Mucosa of stomach (tissue), 1 donor: ENCODE data around the gene STK32C.
"Not testable (repeated sequence)": the region's sequence is repeated elsewhere in the genome, so short reads cannot be mapped to it uniquely, and the experiment has no call there.

Source experiments
- H3K27me3 ChIP-seq: one replicate; pipeline ENCODE4 v1.7.0; 2013; ENCODE audit warnings: mild to moderate bottlenecking, low read length; ENCODE audit not compliant: control insufficient read depth, insufficient read depth
- H3K36me3 ChIP-seq: one replicate; pipeline ENCODE4 v1.7.0; 2013; ENCODE audit warnings: low read length; ENCODE audit not compliant: control insufficient read depth, insufficient read depth
- H3K4me1 ChIP-seq: one replicate; pipeline ENCODE4 v1.7.0; 2013; ENCODE audit warnings: mild to moderate bottlenecking, low read length; ENCODE audit not compliant: control insufficient read depth, insufficient read depth
- H3K4me3 ChIP-seq: one replicate; pipeline ENCODE4 v1.7.0; 2013; ENCODE audit warnings: low read length
- H3K9ac ChIP-seq: one replicate; pipeline ENCODE4 v1.7.0; 2013; ENCODE audit warnings: mild to moderate bottlenecking, low read length, moderate library complexity
- H3K9me3 ChIP-seq: one replicate; pipeline ENCODE4 v1.7.0; 2013; ENCODE audit warnings: mild to moderate bottlenecking, low read length, moderate library complexity; ENCODE audit not compliant: control insufficient read depth
- donor health status: Pancreatic carcinoma.

STK32C gene

GRCh38 chr10:132347931-132348267, 40.1 kb upstream of the STK32C start:
- Histone ChIP-seq H3K36me3 (no peaks in the 10 kb centered on the region), H3K4me1 (no peaks in the 10 kb centered on the region), H3K27me3 (no peaks in the 10 kb centered on the region), H3K9me3 (no peaks in the 10 kb centered on the region), H3K4me3 (no peak overlapping the region), H3K9ac (no peak overlapping the region)

DNA sequence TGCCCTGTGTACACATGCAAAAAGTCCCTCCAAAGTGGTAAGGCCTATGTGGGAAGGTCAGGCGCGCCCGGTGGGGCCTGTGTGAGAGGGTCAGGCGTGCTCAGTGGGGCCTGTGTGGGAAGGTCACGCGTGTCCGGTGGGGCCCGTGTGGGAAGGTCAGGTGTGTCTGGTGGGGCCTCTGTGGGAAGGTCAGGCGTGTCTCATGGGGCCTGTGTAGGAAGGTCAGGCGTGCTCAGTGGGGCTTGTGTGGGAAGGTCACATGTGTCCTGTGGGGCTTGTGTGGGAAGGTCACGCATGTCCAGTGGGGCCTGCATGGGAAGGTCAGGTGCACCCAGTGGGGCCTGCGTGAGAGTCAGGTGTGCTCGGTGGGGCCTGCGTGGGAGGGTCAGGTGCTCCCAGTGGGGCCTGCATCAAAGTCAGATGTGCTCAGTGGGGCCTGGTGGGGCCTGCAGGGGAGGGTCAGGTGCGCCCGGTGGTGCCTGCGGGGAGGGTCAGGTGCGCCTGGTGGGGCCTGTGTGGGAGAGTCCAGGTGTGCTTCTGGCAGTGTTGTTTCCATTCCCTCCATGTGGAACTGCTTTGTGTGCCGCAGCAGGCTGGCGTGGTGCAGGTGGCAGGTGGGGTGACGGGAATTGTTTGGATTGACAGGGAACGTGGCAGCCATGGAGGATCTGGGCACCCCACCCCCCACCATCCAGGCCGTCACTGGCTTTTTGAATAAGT, 39.6 kb upstream of the STK32C start:
- Histone ChIP-seq H3K4me1 (no peaks in the 10 kb centered on the region), H3K9ac (no peak overlapping the region), H3K36me3 (no peaks in the 10 kb centered on the region), H3K27me3 (no peaks in the 10 kb centered on the region), H3K9me3 (no peaks in the 10 kb centered on the region), H3K4me3 (no peak overlapping the region)

- Histone ChIP-seq H3K4me3 (no peak overlapping the region), H3K4me1 (no peaks in the 10 kb centered on the region), H3K27me3 (no peaks in the 10 kb centered on the region), H3K36me3 (no peaks in the 10 kb centered on the region), H3K9ac (no peak overlapping the region), H3K9me3 (no peaks in the 10 kb centered on the region)
Observed at GRCh38 chr10:132346806-132347205, 39.1 kb upstream of the STK32C start.

DNA sequence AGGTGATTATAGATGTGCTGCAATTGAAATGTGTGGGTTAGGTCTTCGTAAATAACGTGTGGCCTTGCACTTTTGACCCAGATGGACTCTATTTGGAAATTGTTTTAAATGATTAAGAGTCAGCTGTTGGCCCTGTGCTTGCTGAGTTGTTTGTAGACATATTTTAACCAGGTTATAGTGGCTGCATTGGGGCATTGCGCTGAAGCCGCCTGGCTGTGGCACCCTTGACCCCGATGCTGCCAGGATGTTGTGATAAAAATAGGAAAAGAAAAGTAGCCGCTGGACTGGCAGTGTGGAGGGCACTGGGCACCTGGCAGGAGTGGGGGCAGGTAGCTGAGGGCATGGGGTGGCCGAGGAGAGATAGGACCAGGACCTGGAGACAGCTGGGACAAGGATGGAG, 37.6 kb upstream of the STK32C start:
- no peaks in the 10 kb centered on the region for H3K27me3 ChIP-seq
- H3K9me3 ChIP-seq = no peaks in the 10 kb centered on the region
- H3K4me1 ChIP-seq = no peaks in the 10 kb centered on the region
- no peak overlapping the region for H3K4me3 ChIP-seq
- H3K9ac ChIP-seq = no peak overlapping the region
- H3K36me3 ChIP-seq = no peaks in the 10 kb centered on the region

- H3K9ac ChIP-seq = no peak overlapping the region
- H3K36me3 ChIP-seq = peaks cover under 1% of the 10 kb centered on the region
- no peaks in the 10 kb centered on the region for H3K27me3 ChIP-seq
- no peaks in the 10 kb centered on the region for H3K9me3 ChIP-seq
- H3K4me3 ChIP-seq = no peak overlapping the region
- H3K4me1 ChIP-seq = no peaks in the 10 kb centered on the region
Observed at GRCh38 chr10:132344386-132344785, 36.6 kb upstream of the STK32C start.

DNA sequence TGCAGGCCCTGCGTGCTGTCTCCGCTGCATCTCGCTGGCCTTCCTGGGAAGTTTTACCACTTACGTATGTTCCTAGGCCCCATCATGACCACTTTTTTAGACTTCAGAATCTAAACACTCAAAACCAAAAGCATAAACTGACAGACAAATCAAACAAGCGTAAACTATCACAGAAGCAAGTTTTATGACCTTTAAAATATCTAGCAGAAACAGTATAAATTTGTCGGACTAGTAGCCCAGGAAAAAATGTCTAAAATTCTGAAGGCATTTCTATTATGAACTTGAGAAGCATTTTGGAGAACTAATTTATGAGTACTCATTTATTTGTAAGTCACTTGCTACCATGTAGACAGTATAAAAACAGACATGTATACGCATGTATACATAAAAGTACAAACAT, 34.8 kb upstream of the STK32C start:
- H3K4me1 ChIP-seq = no peaks in the 10 kb centered on the region
- H3K9ac ChIP-seq = no peak overlapping the region
- H3K9me3 ChIP-seq = no peaks in the 10 kb centered on the region
- H3K36me3 ChIP-seq = peaks cover 5% of the 10 kb centered on the region
- H3K27me3 ChIP-seq = no peaks in the 10 kb centered on the region
- H3K4me3 ChIP-seq = no peak overlapping the region

- H3K4me3 ChIP-seq = no peak overlapping the region
- H3K27me3 ChIP-seq = no peaks in the 10 kb centered on the region
- H3K9ac ChIP-seq = no peak overlapping the region
- H3K9me3 ChIP-seq = no peaks in the 10 kb centered on the region
- H3K4me1 ChIP-seq = no peaks in the 10 kb centered on the region
- peaks cover 5% of the 10 kb centered on the region for H3K36me3 ChIP-seq
Observed at GRCh38 chr10:132341781-132342180, 34.0 kb upstream of the STK32C start.

DNA sequence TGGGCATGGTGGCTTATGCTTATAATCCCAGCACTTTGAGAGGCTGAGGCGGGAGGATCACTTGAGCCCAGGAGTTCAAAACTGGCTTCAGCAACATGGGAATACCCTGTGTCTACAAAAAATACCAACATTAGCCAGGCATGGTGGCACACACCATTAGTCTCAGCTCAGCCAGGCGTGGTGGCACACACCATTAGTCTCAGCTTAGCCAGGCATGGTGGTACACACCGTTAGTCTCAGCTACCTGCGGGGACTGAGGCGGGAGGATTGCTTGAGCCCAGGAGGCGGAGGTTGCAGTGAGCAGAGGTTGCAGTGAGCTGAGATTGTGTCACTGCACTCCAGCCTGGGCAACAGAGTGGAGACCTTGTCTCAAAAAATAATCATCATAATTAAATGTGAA, 33.3 kb upstream of the STK32C start:
- H3K9ac ChIP-seq = no peak overlapping the region
- H3K9me3 ChIP-seq = no peaks in the 10 kb centered on the region
- H3K4me1 ChIP-seq = peaks cover 5% of the 10 kb centered on the region
- H3K36me3 ChIP-seq = peaks cover 5% of the 10 kb centered on the region
- no peaks in the 10 kb centered on the region for H3K27me3 ChIP-seq
- H3K4me3 ChIP-seq = no peak overlapping the region

GRCh38 chr10:132339276-132339675, 31.5 kb upstream of the STK32C start:
- H3K27me3 ChIP-seq = no peaks in the 10 kb centered on the region
- H3K4me1 ChIP-seq = peaks cover 11% of the 10 kb centered on the region
- no peak overlapping the region for H3K9ac ChIP-seq
- H3K4me3 ChIP-seq = no peak overlapping the region
- peaks cover 5% of the 10 kb centered on the region for H3K36me3 ChIP-seq
- no peaks in the 10 kb centered on the region for H3K9me3 ChIP-seq

- H3K9ac ChIP-seq = no peak overlapping the region
- peaks cover 11% of the 10 kb centered on the region for H3K4me1 ChIP-seq
- no peaks in the 10 kb centered on the region for H3K9me3 ChIP-seq
- H3K27me3 ChIP-seq = no peaks in the 10 kb centered on the region
- peaks cover 5% of the 10 kb centered on the region for H3K36me3 ChIP-seq
- no peak overlapping the region for H3K4me3 ChIP-seq
Observed at GRCh38 chr10:132338876-132339275, 31.1 kb upstream of the STK32C start.

DNA sequence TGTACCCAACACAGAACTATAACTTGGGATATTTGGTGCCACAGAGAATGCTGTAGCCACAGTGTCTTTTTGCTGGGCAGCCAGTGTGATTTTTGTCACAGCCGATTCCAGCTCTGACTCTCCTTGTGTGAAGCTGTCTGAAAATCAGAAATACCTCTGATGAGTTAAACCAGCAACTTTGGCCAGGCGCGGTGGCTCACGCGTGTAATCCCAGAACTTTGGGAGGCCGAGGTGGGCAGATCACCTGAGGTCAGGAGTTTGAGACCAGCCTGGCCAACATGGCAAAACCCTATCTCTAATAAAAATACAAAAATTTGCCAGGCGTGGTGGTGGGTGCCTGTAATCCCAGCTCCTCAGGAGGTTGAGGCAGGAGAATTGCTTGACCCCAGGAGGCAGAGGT, 30.1 kb upstream of the STK32C start:
- H3K4me1 ChIP-seq = peaks cover 15% of the 10 kb centered on the region
- peak overlapping the region; percentile 72 for H3K9ac ChIP-seq
- H3K36me3 ChIP-seq, H3K27me3 ChIP-seq, H3K4me3 ChIP-seq, H3K9me3 ChIP-seq: not testable (repeated sequence)

- H3K36me3 ChIP-seq = peaks cover 5% of the 10 kb centered on the region
- peak overlapping the region; percentile 42 for H3K4me3 ChIP-seq
- H3K27me3 ChIP-seq = no peaks in the 10 kb centered on the region
- H3K9me3 ChIP-seq = no peaks in the 10 kb centered on the region
- H3K4me1 ChIP-seq = peaks cover 17% of the 10 kb centered on the region
- H3K9ac ChIP-seq = peak overlapping the region; percentile 72
Observed at GRCh38 chr10:132336919-132337407, 29.2 kb upstream of the STK32C start.
